VCaP (cell line): ENCODE measurements around the gene SESN1.
"Not testable (repeated sequence)": the region's sequence is repeated elsewhere in the genome, so short reads cannot be mapped to it uniquely, and the experiment has no call there.

ENCODE experiments used
- H3K27ac ChIP-seq: fragments of 450-650 bp; 2 replicates; pipeline ENCODE4 v1.5.1; 2017
- TF ChIP-seq, protein P1 (sequence below): fragments of 450-650 bp; conservative IDR thresholded peaks from 2 replicates; pipeline ENCODE4 v1.5.1; 2017; ENCODE audit warnings: mild to moderate bottlenecking, moderate library complexity

SESN1 gene

DNA sequence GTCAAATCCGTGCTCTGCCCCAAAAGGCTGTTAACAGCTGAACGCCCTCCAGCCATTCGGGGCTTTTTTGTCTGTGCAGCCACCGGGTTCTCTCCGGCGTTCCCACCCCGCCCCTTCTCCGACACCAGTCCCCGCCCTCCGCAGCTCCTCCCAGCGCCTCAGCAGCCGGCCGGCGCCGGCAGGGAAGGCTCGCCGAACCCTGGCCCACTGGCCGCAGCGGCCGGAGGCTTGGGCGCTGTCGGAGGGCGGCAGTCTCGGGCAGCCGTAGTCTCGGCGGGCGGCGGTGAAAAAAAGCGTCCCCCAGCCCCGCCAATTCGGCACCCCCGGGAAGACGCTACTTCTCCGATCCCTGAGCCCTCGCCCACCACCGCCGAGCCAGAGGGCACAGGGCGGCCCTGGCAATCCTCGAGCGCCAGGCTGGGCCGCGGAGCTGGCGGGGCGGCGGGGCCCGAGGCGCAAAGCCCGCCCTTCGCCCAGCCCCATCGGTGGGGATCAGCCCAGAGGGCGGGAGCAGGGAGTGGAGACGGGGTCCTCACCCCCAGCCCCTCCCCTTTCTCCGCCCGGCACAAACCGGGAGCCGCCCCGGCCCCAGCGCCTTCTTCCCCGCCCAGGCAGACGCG, at the start of gene SESN1:
Gene SESN1, minus strand, starts transcription at position 431 of the 620 bp plus-strand sequence. CDS start 773 bp downstream, outside the sequence.
- TF ChIP-seq, protein P1, sequence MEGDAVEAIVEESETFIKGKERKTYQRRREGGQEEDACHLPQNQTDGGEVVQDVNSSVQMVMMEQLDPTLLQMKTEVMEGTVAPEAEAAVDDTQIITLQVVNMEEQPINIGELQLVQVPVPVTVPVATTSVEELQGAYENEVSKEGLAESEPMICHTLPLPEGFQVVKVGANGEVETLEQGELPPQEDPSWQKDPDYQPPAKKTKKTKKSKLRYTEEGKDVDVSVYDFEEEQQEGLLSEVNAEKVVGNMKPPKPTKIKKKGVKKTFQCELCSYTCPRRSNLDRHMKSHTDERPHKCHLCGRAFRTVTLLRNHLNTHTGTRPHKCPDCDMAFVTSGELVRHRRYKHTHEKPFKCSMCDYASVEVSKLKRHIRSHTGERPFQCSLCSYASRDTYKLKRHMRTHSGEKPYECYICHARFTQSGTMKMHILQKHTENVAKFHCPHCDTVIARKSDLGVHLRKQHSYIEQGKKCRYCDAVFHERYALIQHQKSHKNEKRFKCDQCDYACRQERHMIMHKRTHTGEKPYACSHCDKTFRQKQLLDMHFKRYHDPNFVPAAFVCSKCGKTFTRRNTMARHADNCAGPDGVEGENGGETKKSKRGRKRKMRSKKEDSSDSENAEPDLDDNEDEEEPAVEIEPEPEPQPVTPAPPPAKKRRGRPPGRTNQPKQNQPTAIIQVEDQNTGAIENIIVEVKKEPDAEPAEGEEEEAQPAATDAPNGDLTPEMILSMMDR, result 0 out of 2 replicates have a peak, but pooled peaks have one; percentile 4
- peak within 1 kb of the TSS; percentile 90 for H3K27ac ChIP-seq

DNA sequence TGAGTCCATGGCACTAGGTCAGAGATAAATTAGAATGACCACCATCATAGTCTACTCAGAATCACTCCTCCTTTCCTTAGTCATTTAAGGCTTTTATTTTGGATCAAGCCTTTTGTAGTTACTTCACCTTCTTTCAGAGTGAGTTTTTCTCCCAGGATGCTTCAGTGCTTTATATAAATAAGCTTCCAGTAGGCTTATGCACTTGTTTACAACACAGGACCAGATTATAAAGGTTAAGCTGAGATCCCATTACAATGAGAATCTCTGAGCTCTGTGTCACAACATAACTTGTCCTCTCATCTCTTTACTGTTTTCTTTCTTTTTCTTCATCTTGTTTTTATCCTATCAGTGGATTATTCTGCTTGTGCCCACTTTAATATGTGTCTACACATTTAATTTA, 48.5 kb upstream of the SESN1 start:
- TF ChIP-seq, protein P1, result no peak
- no peak overlapping the region for H3K27ac ChIP-seq

DNA sequence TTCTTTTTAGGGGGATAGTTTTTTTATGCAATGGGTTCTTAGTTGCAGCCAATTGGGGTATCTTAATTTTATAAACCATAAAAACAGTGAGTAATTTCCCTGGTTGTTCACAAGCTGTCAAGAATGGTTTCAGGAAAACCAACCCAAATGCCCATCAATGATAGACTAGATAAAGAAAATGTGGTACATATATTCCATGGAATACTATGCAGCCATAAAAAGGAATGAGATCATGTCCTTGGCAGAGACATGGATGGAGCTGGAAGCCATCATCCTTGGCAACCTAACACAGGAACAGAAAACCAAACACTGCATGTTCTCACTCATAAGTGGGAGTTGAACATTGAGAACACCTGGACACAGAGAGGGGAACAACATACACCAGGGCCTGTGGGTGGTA, 47.4 kb upstream of the SESN1 start:
- not testable (repeated sequence) for H3K27ac ChIP-seq

DNA sequence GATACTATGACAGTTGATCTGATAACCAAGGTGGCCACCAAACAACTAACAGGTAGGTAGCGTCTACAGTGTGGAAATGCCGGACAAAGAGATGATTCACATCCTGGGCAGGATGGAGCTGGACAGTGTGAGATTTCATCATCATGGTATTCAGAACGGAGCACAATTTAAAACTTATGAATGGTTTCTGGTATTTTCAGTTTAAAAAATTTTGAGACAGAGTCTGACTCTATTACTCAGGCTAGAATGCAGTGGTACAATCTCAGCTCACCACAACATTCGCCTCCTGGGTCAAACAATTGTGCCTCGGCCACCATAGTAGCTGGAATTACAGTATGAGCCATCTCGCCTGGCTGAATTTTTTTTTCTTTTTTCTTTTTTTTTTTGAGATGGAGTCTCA, 44.5 kb upstream of the SESN1 start:
- no peak overlapping the region for H3K27ac ChIP-seq
- TF ChIP-seq, protein P1, result no peak

DNA sequence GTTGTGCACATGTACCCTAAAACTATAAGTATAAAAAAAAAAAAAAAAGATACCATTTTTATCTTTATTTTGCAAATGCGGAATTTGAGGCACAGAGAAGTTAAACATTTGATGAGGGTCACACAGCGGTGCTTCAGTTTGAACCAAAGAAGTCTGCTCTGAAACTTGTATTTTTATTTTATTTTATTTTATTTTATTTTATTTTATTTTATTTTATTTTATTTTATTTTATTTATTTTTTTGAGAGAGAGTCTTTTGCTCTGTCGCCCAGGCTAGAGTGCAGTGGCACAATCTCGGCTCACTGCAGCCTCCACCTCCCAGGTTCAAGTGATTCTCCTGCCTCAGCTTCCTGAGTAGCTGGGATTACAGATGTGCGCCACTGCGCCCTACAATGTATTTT, 41.9 kb upstream of the SESN1 start:
- not testable (repeated sequence) for H3K27ac ChIP-seq

DNA sequence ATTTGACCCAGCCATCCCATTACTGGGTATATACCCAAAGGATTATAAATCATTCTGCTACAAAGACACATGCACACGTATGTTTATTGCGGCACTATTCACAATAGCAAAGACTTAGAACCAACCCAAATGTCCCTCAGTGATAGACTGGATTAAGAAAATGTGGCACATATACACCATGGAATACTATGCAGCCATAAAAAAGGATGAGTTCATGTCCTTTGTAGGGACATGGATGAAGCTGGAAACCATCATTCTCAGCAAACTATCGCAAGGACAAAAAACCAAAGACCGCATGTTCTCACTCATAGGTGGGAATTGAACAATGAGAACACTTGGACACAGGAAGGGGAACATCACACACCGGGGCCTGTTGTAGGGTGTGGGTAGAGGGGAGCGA, 41.4 kb upstream of the SESN1 start:
- H3K27ac ChIP-seq, result not testable (repeated sequence)

DNA sequence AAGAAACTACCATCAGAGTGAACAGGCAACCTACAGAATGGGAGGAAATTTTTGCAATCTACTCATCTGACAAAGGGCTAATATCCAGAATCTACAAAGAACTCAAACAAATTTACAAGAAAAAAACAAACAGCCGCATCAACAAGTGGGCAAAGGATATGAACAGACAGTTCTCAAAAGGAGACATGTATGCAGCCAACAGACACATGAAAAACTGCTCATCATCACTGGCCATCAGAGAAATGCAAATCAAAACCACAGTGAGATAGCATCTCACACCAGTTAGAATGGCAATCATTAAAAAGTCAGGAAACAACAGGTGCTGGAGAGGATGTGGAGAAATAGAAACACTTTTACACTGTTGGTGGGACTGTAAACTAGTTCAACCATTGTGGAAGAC, 41.0 kb upstream of the SESN1 start:
- H3K27ac ChIP-seq, result not testable (repeated sequence)

DNA sequence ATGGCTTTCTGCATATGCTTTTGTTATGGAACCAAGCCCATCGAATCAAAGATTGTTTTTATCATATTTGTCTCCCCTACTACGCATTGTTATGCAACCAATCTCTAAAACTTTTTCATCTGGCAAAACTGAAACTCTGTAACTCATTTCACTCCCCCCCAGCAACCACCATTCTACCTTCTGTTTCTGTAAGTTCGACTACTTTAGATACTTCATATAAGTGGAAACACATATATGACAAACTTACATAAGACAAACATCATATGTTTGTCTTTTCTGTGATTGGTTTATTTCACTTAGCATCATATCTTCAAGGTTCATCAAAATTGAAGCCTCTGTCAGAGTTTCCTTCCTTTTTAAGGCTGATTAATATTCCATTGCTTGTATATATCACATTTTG, 35.4 kb upstream of the SESN1 start:
- TF ChIP-seq, protein P1, result no peak

DNA sequence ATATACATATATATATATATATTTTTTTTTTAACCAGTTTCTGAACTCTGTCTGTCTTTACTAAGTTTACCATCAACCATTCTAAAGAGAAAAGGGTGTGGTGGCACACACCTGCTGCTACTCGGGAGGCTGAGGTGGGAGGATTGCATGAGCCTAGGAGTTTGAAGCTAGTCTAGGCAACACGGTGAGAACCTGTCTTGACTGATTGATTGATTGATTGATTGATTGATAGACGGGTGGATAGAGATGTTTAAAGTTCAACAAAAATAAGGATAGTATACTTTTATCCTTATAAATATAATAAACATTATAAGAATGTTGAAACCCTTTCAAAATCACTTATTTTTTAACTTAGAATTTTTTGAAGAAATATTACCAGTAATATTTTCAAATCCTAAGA, 30.9 kb upstream of the SESN1 start:
- no peak overlapping the region for H3K27ac ChIP-seq
- TF ChIP-seq, protein P1, result no peak

More for the DNA sequence above, 35.4 kb upstream of the SESN1 start:
- H3K27ac ChIP-seq, result no peak overlapping the region

DNA sequence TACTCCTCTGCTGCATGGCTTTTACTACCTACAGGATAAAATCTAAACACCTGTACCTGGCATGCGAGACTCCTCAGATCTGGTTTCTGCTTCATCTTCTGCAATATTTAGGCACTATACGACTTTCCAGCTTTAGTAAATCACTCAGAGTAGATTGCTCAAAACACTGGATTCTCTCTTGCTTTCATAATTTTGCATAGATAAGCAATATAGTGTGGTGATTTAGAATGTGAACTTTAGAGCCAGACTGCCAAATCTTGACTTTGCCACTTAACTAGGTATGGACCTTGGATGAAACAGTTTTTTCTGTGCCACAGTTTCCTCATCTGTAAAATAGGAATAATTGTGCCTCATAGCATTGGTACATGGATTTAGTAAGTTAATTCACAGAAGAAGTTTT, 29.6 kb upstream of the SESN1 start:
- TF ChIP-seq, protein P1, result no peak
- no peak overlapping the region for H3K27ac ChIP-seq
